HepG2 (cell line): ENCODE data around the gene NDUFB6. TPM values are rescaled to one million over a fixed set of nuclear protein-coding genes. Genes with fewer than 3 reads are reported as not detected.

ENCODE experiments used
- CBFB ChIP-seq: sonication (generic); formaldehyde crosslinking; IDR thresholded peaks from 2 replicates; pipeline ENCODE4 v1.4.0; 2020; ENCODE audit warnings: missing genetic modification reagents
- CBX5 ChIP-seq: sonication (generic); formaldehyde crosslinking; IDR thresholded peaks from 2 replicates; pipeline ENCODE4 v1.4.0; 2020; ENCODE audit warnings: missing genetic modification reagents, borderline replicate concordance
- FOXO4 ChIP-seq: sonication (generic); formaldehyde crosslinking; conservative IDR thresholded peaks from 2 replicates; pipeline ENCODE4 v1.8.1; 2023; ENCODE audit warnings: missing genetic modification reagents
- FOXP4 ChIP-seq: sonication (generic); formaldehyde crosslinking; IDR thresholded peaks from 2 replicates; pipeline ENCODE4 v1.4.0; 2020; ENCODE audit warnings: missing genetic modification reagents
- HHEX ChIP-seq: IDR thresholded peaks from 2 replicates; pipeline ENCODE4 v1.6.1; 2016; ENCODE audit warnings: control low read depth
- HMGXB4 ChIP-seq, 2 experiments: sonication (generic) in 1 of 2; formaldehyde crosslinking in 1 of 2; IDR thresholded peaks; 2 replicates each; pipeline versions ENCODE4 v1.4.0 to v1.6.1; 2018 to 2020; ENCODE audit warnings: missing genetic modification reagents in 2 of 2, borderline replicate concordance in 1 of 2, low read depth in 1 of 2, mild to moderate bottlenecking in 1 of 2, missing biosample characterization in 1 of 2
- LCORL ChIP-seq, 2 experiments: fragments of 450-650 bp in 1 of 2; sonication (generic) in 1 of 2; formaldehyde crosslinking in 1 of 2; IDR thresholded peaks; 2 replicates each; pipeline versions ENCODE4 v1.5.0 to v1.6.1; 2017 to 2020; ENCODE audit warnings: antibody characterized with exemption in 1 of 2, missing genetic modification reagents in 1 of 2
- NR3C1 ChIP-seq: sonication (generic); formaldehyde crosslinking; IDR thresholded peaks from 2 replicates; pipeline ENCODE4 v1.4.0; 2020; ENCODE audit warnings: missing genetic modification reagents
- RBFOX2 ChIP-seq: fragments of 200-400 bp; formaldehyde crosslinking; IDR thresholded peaks from 2 replicates; pipeline ENCODE4 v1.6.1; 2017; ENCODE audit warnings: low read depth, mild to moderate bottlenecking, low read length
- SAP130 ChIP-seq: IDR thresholded peaks from 2 replicates; pipeline ENCODE4 v1.6.1; 2016; ENCODE audit warnings: low read depth
- SIN3A ChIP-seq: IDR thresholded peaks from 2 replicates; pipeline ENCODE4 v1.6.1; 2011; ENCODE audit warnings: low read depth, mild to moderate bottlenecking, control low read depth, low read length, borderline replicate concordance
- TMF1 ChIP-seq: sonication (generic); formaldehyde crosslinking; IDR thresholded peaks from 2 replicates; pipeline ENCODE4 v1.8.1; 2022; ENCODE audit warnings: low read depth, missing genetic modification reagents
- ZBTB2 ChIP-seq: sonication (generic); formaldehyde crosslinking; IDR thresholded peaks from 2 replicates; pipeline ENCODE4 v1.8.0; 2022; ENCODE audit warnings: low read depth, missing genetic modification reagents
- ZKSCAN1 ChIP-seq: fragments of 150-350 bp; IDR thresholded peaks from 2 replicates; pipeline ENCODE4 v1.6.1; 2014; ENCODE audit warnings: low read length
- ZNF546 ChIP-seq: sonication (generic); formaldehyde crosslinking; conservative IDR thresholded peaks from 2 replicates; pipeline ENCODE4 v1.8.1; 2023; ENCODE audit warnings: mild to moderate bottlenecking, missing genetic modification reagents
- ZNF556 ChIP-seq: sonication (generic); formaldehyde crosslinking; IDR thresholded peaks from 2 replicates; pipeline ENCODE4 v1.4.0; 2020; ENCODE audit warnings: mild to moderate bottlenecking, missing genetic modification reagents, borderline replicate concordance
- ZNF652 ChIP-seq: IDR thresholded peaks from 2 replicates; pipeline ENCODE4 v1.6.1; 2016; ENCODE audit warnings: low read depth, borderline replicate concordance
- ZNF761 ChIP-seq: sonication (generic); formaldehyde crosslinking; conservative IDR thresholded peaks from 2 replicates; pipeline ENCODE4 v1.4.0; 2020; ENCODE audit warnings: mild to moderate bottlenecking, missing genetic modification reagents
- ZNF792 ChIP-seq: IDR thresholded peaks from 2 replicates; pipeline ENCODE4 v1.6.1; 2016
- polyA plus RNA-seq, 8 experiments: library from polyadenylated mRNA; depleted of rRNA in 3 of 8; stranded (reverse) in 7 of 8; unstranded in 1 of 8; fragments of >200 nt; fragmentation: Illumina TruSeq in 4 of 8; extraction: Trizol in 4 of 8; gene quantifications; 2 replicates each; pipeline versions ENCODE4 v1.2.1 to v1.2.3, GENCODE V29; 2011 to 2016; ENCODE audit warnings: low read depth in 4 of 8, missing spikeins in 1 of 8, mixed read lengths in 1 of 8; ENCODE audit not compliant: insufficient read depth in 1 of 8
- total RNA-seq, 5 experiments: library from RNA; depleted of rRNA; stranded (reverse); fragments of >200 nt; fragmentation: Illumina TruSeq; extraction: Trizol; gene quantifications; 2 replicates each; pipeline ENCODE4 v1.2.3, GENCODE V29; 2016; ENCODE audit warnings: low read depth in 1 of 5

NDUFB6 gene
- total and polyA plus RNA-seq, 2 of the 13 experiments (the other 11 are each of a cell fraction or from before 2014, with no cell fraction given) = 31.2 to 81.9 TPM

GRCh38 chr9:32551276-32552051 lies 21.5 kb downstream of the NDUFB6 start (continued):
- TF ChIP-seq LCORL (IDR thresholded peaks at IDR 0.05) (no peak), LCORL (CRISPR knock-in tag; IDR thresholded peaks at IDR 0.05) (0 out of 2 replicates have a peak, but pooled peaks have one; percentile 7), SAP130 (CRISPR knock-in tag) (peak; percentile 35; the same call in 1 of the 2 replicates), HMGXB4 (CRISPR knock-in tag; IDR thresholded peaks at IDR 0.05; ENCODE audit: borderline replicate concordance in 1 of 2, low read depth in 1 of 2) (0 out of 4 replicates have a peak, but pooled peaks of 1 of the 2 experiments have one; percentile 10), ZNF792 (0 out of 2 replicates have a peak, but pooled peaks have one; percentile 4), HHEX (CRISPR knock-in tag) (no peak), ZNF546 (CRISPR knock-in tag) (0 out of 2 replicates have a peak, but pooled peaks have one; percentile 1), ZKSCAN1 (no peak), RBFOX2 (no peak), FOXP4 (no peak), FOXO4 (no peak), TMF1 (CRISPR knock-in tag) (no peak), ZBTB2 (CRISPR knock-in tag) (no peak), SIN3A (peak; percentile 20; the same call in 1 of the 2 replicates), CBFB (CRISPR knock-in tag) (no peak), CBX5 (CRISPR knock-in tag) (no peak), ZNF652 (0 out of 2 replicates have a peak, but pooled peaks have one; percentile 15), NR3C1 (CRISPR knock-in tag) (no peak), ZNF556 (CRISPR knock-in tag) (no peak), ZNF761 (no peak)
